Esophagus squamous epithelium (tissue), 4 donors: ENCODE data around the gene RSPO3.

Experiments
- CTCF ChIP-seq, 6 experiments: fragments of 450-650 bp in 4 of 6; fragments of 200-600 bp in 2 of 6; sonication (generic) in 2 of 6; IDR thresholded peaks; one replicate each; pipeline ENCODE4 v1.5.1; 2016 to 2019; ENCODE audit warnings: antibody characterized with exemption in 6 of 6, mild to moderate bottlenecking in 4 of 6, moderate library complexity in 4 of 6
- POLR2A ChIP-seq, 4 donors: fragments of 450-650 bp; IDR thresholded peaks; one replicate each; pipeline ENCODE4 v1.6.1; 2017; ENCODE audit warnings: antibody characterized with exemption in 4 of 4, mild to moderate bottlenecking in 4 of 4, moderate library complexity in 3 of 4

- TF ChIP-seq CTCF (IDR thresholded peaks at IDR 0.05) (no peak), POLR2A (IDR thresholded peaks at IDR 0.05) (no peak)
Measured at GRCh38 chr6:127206531-127207095, 88.1 kb downstream of the RSPO3 start.
